Right renal cortex interstitium (tissue), 3 donors: ENCODE measurements around the gene SEMA4D. TPM values are rescaled to one million over a fixed set of nuclear protein-coding genes. Genes with fewer than 3 reads are reported as not detected.

Experiments
- DNase-seq, 3 donors: peaks; one replicate each; pipeline ENCODE4 v3.0.0-alpha.2; 2013; ENCODE audit warnings: low read depth in 3 of 3, low spot score in 2 of 3
- polyA plus RNA-seq, 3 donors: library from polyadenylated mRNA; unstranded; fragments of 120-200 nt; gene quantifications; one replicate each; pipeline ENCODE4 v1.2.1, GENCODE V29; 2013; ENCODE audit not compliant: insufficient read length in 3 of 3

SEMA4D gene
- polyA plus RNA-seq, 3 donors: 40.7 to 45.0 (median 41.3) TPM

GRCh38 chr9:89502671-89503070, 4.8 kb upstream of the SEMA4D start:
- no peak for DNase-seq

GRCh38 chr9:89502038-89502601, 4.2 kb upstream of the SEMA4D start:
- no peak for DNase-seq

DNA sequence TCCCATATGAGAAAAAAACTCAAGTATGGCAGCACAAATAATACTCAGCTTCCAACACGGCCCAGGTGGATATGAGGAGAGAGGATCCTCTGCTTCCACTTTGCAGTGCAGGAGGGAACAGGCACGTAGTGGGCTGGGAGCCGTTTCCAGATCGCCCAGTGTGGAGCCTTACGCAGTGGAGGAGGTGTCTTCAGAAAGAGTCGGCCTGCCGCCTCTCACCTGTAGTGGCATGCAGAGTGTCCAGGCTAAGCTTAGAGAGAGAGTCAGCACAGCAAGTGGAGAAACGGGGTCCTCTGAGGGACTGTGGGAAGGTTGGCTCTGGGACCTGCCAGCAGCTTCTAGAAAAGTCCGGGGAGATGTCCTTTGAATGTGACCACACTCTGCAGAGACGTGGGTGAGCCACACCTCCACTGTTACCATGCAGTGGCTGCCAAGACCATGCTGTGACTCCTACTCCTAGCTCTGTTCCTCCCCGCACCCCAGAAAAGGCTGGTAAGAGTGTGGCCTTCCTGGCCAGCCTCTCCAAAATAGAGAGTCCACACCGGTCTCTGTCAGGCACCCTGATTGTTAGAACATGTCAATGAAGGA, 3.5 kb upstream of the SEMA4D start:
- no peak for DNase-seq

GRCh38 chr9:89500008-89500407, 2.1 kb upstream of the SEMA4D start:
- no peak for DNase-seq

- no peak for DNase-seq
Measured at GRCh38 chr9:89498852-89499480, 1.1 kb upstream of the SEMA4D start.

DNA sequence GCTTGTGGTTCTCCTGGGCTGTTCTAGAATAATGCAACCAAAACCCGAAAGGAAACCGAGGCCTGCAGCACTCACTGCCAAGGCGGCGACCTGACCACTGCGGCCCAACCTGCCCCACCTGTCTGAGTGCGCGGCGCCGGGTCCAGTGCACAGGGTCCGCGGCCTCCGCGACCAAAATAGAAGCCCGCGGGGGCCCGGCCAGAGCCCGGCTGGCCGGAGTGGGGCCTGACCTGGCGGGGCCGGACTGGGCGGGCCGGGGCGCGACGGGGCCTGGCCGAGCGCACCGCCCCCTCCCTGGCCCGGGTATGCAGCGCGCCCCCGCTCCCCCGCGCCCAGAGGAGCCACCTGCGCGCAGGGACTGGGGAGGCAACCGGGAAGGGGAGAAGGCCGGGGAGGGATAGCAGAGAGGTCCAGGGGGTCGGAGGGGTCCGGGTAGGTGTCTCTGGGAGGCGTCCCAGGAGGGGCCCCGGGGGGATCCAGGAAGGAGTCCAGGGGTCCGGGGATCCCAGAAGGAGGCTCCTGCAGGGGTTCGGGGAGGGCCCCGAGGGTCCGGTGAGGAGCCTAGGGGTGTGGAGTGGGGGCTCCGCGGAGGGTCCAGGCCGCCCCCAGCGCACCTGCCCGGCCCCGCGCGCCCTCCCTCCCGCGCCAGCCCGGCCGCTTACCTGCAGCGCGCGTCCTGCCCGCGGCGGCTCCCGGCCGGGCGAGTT, 503 bp downstream of the SEMA4D start:
- no peak for DNase-seq

DNA sequence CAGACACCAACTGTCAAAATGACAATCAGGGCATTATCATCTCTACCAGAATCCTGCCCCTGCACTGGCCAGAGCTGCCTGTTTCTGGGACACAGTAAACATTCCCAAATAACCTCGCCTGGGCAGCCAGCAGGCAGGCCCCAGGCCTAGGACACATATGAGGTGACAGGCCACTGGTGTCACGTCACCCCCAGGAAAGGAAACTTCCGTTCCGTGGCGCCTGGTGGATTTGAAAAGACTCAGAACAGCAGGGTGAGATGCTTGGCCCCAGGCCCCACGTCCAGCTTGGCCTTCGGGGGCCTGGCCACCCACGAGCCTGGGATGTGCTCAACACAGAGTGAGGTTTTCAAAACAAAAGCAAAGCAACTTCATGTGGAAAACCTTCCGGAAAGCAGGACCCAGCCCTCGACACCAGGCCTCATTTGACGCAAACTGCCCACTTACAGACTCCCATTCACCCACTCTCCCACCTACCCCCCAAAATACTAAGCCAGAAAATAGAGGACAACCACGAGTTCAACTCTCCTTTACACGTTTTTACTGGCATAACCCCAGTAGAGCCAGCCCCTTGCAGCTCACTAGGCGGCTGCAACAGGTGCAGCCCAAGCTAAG, 1.2 kb downstream of the SEMA4D start:
- DNase-seq: no peak

DNA sequence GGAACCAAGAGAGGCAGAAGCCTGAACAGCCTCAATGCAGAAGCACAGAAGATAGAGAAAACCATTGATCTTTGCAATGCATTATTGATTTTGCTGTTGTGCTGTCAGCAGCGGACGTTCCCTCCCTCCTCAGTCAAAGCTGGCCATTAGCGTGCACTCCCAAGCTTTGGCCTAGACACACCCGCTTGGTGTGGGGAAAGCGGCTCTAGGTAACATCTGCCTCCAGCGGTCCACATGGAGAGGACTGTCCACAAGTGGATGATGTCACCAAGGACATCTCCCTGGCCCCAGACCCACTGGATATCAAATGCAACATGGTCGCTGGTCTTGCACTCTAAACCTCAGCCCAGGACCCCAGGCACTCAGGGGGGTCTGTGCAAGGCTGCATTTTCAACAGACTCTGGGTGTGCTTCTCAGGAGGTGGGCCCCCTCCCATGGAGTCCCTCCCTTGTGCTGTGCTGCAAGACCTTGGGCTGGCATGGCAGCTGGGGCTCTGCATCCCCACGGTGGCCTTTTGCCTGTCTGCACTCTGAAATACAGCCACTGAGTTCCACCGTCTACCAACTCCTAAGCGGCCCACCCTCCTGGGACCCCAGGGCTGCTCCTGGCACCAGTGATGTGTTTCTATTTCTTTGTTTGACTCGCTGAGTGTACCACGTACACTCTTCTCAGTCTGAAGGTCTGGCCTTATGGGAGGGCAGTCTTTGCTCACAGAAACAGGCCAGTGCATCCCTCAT, 1.9 kb downstream of the SEMA4D start:
- DNase-seq: no peak

- DNase-seq: no peak
Measured at GRCh38 chr9:89494199-89494598, 3.7 kb downstream of the SEMA4D start.

GRCh38 chr9:89493671-89494070, 4.2 kb downstream of the SEMA4D start:
- no peak for DNase-seq

GRCh38 chr9:89493181-89493580, 4.7 kb downstream of the SEMA4D start:
- no peak for DNase-seq

GRCh38 chr9:89492586-89492985, 5.3 kb downstream of the SEMA4D start:
- DNase-seq: no peak

- no peak for DNase-seq
Measured at GRCh38 chr9:89491694-89492093, 6.2 kb downstream of the SEMA4D start.

GRCh38 chr9:89489548-89490530, 8.1 kb downstream of the SEMA4D start:
- DNase-seq: no peak

DNA sequence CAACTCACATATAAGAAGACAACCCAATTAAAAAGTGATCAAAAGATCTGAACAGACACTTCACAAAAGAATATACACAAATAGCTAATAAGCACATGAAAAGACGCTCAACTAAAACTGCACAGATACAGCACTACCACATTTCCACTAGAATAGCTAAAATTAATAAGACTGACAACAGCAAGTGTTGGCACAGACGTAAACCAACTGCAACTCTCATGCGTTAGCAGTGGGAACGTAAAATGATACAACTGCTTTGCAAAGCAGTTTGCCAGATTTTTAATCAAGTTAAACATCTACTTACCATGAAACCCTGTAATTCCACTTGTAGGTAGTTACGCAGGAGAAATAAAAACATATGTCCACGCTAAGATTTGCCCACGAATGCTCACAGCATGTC, 9.0 kb downstream of the SEMA4D start:
- DNase-seq: no peak

DNA sequence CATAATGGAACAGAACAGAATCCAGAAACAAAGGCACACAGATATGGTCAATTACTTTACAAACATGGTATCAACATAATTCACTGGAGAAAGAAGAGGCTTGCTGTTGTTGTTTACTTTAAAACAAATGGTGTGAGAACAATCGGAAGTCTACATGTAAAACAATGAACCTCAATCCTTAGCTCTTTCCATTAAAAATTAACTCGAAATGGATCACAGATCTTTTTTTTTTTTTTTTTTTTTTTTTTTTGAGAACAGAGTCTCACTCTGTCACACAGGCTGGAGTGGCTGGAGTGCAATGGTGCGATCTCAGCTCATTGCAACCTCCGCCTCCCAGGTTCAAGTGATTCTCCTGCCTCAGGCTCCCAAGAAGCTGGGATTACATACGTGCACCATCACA, 9.8 kb downstream of the SEMA4D start:
- no peak for DNase-seq

- no peak for DNase-seq
Measured at GRCh38 chr9:89486681-89487080, 11.2 kb downstream of the SEMA4D start.

DNA sequence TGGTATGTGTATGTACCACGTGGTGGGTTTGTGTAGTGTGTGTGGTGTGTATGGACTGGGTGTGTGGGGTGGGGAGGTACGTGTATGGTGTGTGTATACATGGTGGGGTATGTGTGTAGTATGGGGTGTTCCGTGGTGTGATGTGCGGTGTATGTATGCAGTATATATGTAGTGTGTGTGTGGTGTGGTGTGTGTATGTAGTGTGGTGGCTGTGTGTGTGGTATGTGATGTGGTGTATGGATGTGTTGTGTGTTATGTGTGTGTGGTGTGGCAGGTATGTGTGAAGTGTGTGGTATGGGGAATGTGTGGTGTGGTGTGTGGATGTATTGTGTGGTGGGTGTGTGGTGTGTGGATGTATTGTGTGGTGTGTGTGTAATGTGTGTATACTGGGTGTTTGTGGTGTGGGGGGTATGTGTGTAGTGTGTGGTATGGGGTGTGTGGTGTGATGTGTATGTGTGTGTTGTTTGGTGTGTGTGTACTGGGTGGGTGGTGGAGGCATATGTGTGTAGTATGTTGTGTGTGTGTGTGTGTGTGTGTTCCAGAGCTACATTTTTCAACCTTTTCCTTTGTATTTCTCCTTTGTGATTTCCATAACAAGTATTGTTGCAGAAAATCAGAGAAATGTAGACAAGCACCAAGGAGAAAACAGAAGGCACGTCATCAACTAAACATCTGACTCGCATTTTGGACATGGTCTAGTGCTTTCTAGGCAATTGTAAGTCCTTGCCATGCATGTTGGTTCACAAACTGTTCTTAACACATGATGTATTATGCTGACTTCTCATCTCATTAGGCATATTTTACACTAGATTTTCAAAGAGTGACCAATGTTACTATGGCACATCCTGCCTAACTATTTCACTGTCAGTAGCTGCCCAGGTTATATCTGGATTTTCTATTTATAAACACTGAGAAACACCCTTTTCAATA, 13.2 kb downstream of the SEMA4D start:
- no peak for DNase-seq
